HUES64 (cell line): ENCODE results near the gene SPATA25.

Experiments used
- H3K27ac ChIP-seq: 2 replicates; pipeline ENCODE4 v1.7.0; 2013; ENCODE audit warnings: low read depth, low read length, inconsistent platforms
- H3K27me3 ChIP-seq: 2 replicates; pipeline ENCODE4 v1.6.1; 2013; ENCODE audit warnings: mild to moderate bottlenecking, low read length; ENCODE audit not compliant: insufficient read depth
- H3K36me3 ChIP-seq: 2 replicates; pipeline ENCODE4 v1.6.1; 2013; ENCODE audit warnings: mild to moderate bottlenecking, low read length; ENCODE audit not compliant: insufficient read depth
- H3K4me1 ChIP-seq: 2 replicates; pipeline ENCODE4 v1.6.1; 2013; ENCODE audit warnings: mild to moderate bottlenecking, low read length, moderate library complexity; ENCODE audit not compliant: insufficient read depth
- H3K4me3 ChIP-seq: 2 replicates; pipeline ENCODE4 v1.5.1; 2013; ENCODE audit warnings: mild to moderate bottlenecking, low read length, moderate library complexity
- H3K9ac ChIP-seq: 2 replicates; pipeline ENCODE4 v1.6.1; 2013; ENCODE audit warnings: mild to moderate bottlenecking, low read depth, low read length
- H3K9me3 ChIP-seq: 2 replicates; pipeline ENCODE4 v1.6.1; 2013; ENCODE audit warnings: low read depth, low read length; ENCODE audit not compliant: insufficient read depth
- WGBS: fragments of 150-250, 120-280 bp; methylation state at CpG from one replicate; pipeline ENCODE4 v1.1.7; 2013; ENCODE audit warnings: missing lambda C conversion rate; 5-methylcytosine and 5-hydroxymethylcytosine counted together

The SPATA25 gene

GRCh38 chr20:45924391-45925261 is 37.2 kb upstream of the SPATA25 start:
- Histone ChIP-seq H3K4me1 (peaks cover 6% of the 10 kb centered on the region; the same call in 1 of the 2 replicates), H3K27me3 (no peaks in the 10 kb centered on the region), H3K27ac (no peak overlapping the region), H3K36me3 (no peaks in the 10 kb centered on the region), H3K4me3 (no peak overlapping the region), H3K9me3 (no peaks in the 10 kb centered on the region), H3K9ac (no peak overlapping the region)
- WGBS, result 93% methylated on average over 20 of the region's 21 CpGs

- H3K9me3 ChIP-seq, result no peaks in the 10 kb centered on the region
- H3K27ac ChIP-seq, result no peak overlapping the region
- 90% methylated on average over 11 of the region's 11 CpGs for WGBS
- H3K4me3 ChIP-seq, result no peak overlapping the region
- H3K4me1 ChIP-seq, result peaks cover 6% of the 10 kb centered on the region; the same call in 1 of the 2 replicates
- H3K9ac ChIP-seq, result no peak overlapping the region
- H3K27me3 ChIP-seq, result no peaks in the 10 kb centered on the region
- no peaks in the 10 kb centered on the region for H3K36me3 ChIP-seq
These were observed 34.1 kb upstream of the SPATA25 start for GRCh38 chr20:45921337-45922189.

- H3K27me3 ChIP-seq, result no peaks in the 10 kb centered on the region
- H3K4me3 ChIP-seq, result no peak overlapping the region
- peaks cover 4% of the 10 kb centered on the region; the same call in 1 of the 2 replicates for H3K4me1 ChIP-seq
- H3K36me3 ChIP-seq, result no peaks in the 10 kb centered on the region
- no peaks in the 10 kb centered on the region for H3K9me3 ChIP-seq
- H3K27ac ChIP-seq, result no peak overlapping the region
- 83% methylated on average over 8 of the region's 9 CpGs for WGBS
- H3K9ac ChIP-seq, result no peak overlapping the region
These were observed 33.3 kb upstream of the SPATA25 start for GRCh38 chr20:45920462-45921336.

GRCh38 chr20:45919542-45920399 is 32.3 kb upstream of the SPATA25 start:
- Histone ChIP-seq H3K27ac (no peak overlapping the region), H3K9ac (no peak overlapping the region)
- 76% methylated on average over 11 of the region's 11 CpGs for WGBS

GRCh38 chr20:45918779-45919537 is 31.5 kb upstream of the SPATA25 start:
- H3K4me3 ChIP-seq, result no peak overlapping the region
- H3K9ac ChIP-seq, result no peak overlapping the region
- H3K4me1 ChIP-seq, result no peaks in the 10 kb centered on the region
- no peaks in the 10 kb centered on the region for H3K27me3 ChIP-seq
- WGBS, result 94% methylated on average over 12 of the region's 12 CpGs
- H3K9me3 ChIP-seq, result no peaks in the 10 kb centered on the region
- no peak overlapping the region for H3K27ac ChIP-seq
- no peaks in the 10 kb centered on the region for H3K36me3 ChIP-seq

More at GRCh38 chr20:45919542-45920399, 32.3 kb upstream of the SPATA25 start:
- no peaks in the 10 kb centered on the region for H3K36me3 ChIP-seq
- no peaks in the 10 kb centered on the region for H3K27me3 ChIP-seq
- H3K4me3 ChIP-seq, result no peak overlapping the region
- no peaks in the 10 kb centered on the region for H3K4me1 ChIP-seq
- no peaks in the 10 kb centered on the region for H3K9me3 ChIP-seq

GRCh38 chr20:45918182-45918737 is 30.8 kb upstream of the SPATA25 start:
- Histone ChIP-seq H3K4me3 (no peak overlapping the region), H3K4me1 (no peaks in the 10 kb centered on the region), H3K9ac (no peak overlapping the region), H3K27ac (no peak overlapping the region), H3K27me3 (no peaks in the 10 kb centered on the region), H3K9me3 (no peaks in the 10 kb centered on the region), H3K36me3 (no peaks in the 10 kb centered on the region)
- WGBS, result 96% methylated on average over 5 of the region's 5 CpGs

GRCh38 chr20:45917790-45918141 is 30.3 kb upstream of the SPATA25 start:
- Histone ChIP-seq H3K4me3 (no peak overlapping the region), H3K27ac (no peak overlapping the region), H3K27me3 (no peaks in the 10 kb centered on the region), H3K4me1 (no peaks in the 10 kb centered on the region), H3K9me3 (no peaks in the 10 kb centered on the region), H3K9ac (no peak overlapping the region), H3K36me3 (no peaks in the 10 kb centered on the region)
- WGBS, result 92% methylated on average over 5 of the region's 5 CpGs

GRCh38 chr20:45913116-45913515 is 25.7 kb upstream of the SPATA25 start:
- peaks cover 4% of the 10 kb centered on the region; the same call in 1 of the 2 replicates for H3K4me1 ChIP-seq
- no peak overlapping the region for H3K4me3 ChIP-seq
- H3K27ac ChIP-seq, result no peak overlapping the region
- peaks cover 14% of the 10 kb centered on the region for H3K36me3 ChIP-seq
- 93% methylated on average over 4 of the region's 5 CpGs for WGBS
- no peak overlapping the region for H3K9ac ChIP-seq
- H3K27me3 ChIP-seq, result no peaks in the 10 kb centered on the region
- H3K9me3 ChIP-seq, result no peaks in the 10 kb centered on the region

GRCh38 chr20:45912344-45912682 is 24.9 kb upstream of the SPATA25 start:
- Histone ChIP-seq H3K9ac (peak overlapping the region; percentile 78; the same call in 1 of the 2 replicates), H3K9me3 (no peaks in the 10 kb centered on the region), H3K4me3 (peak overlapping the region; percentile 74), H3K27ac (no peak overlapping the region), H3K4me1 (peaks cover 4% of the 10 kb centered on the region; the same call in 1 of the 2 replicates), H3K36me3 (peaks cover 22% of the 10 kb centered on the region), H3K27me3 (no peaks in the 10 kb centered on the region)
- WGBS, result 31% methylated on average over 4 of the region's 4 CpGs
